Kidney glomerular epithelial cell (primary cell): ENCODE results near the gene USP6.
"Not testable (repeated sequence)": the region's sequence is repeated elsewhere in the genome, so short reads cannot be mapped to it uniquely, and the experiment has no call there.

Source experiments
- DNase-seq: peaks from one replicate; lab custom pipeline; 2025; lab: John Stamatoyannopoulos, UW

Gene USP6

DNA sequence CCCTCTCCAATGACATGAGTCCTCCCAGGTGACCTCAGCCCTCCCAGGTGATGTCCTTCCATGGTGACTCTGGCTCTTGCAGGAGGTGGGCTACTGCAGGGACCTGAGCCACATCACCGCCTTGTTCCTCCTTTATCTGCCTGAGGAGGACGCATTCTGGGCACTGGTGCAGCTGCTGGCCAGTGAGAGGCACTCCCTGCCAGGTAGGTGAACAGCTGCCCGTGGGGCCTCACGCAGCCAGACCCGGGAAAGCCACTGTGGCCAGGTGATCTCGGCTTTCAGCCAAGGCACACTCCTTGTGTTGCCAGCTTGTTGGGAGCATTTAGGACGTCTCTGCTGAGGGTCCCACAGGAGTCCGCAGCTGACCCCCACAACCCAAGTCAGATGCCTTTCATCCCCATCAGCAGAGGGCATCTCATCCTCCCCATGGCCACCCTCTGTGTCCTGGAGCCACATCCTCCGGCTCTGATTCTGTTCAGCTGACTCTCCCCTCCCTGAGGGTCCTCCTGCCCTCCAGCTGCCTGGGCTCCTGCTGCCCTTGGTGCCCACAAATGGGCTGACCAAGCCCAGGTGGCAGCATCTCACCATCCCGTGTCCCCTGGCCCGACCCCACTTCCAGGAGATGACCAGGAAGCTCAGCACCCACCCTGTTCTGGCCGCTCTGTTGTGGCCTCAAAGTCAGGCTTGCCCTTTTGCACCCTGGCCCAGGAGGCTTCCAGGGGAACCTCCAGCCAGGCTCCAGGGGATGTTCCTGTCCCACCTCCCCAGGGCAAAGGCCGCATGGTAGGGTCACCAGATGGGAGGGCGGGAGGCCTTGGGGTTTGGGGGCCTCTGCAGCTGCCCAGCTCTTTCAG lies 20.1 kb downstream of the USP6 start:
- no peak for DNase-seq

DNA sequence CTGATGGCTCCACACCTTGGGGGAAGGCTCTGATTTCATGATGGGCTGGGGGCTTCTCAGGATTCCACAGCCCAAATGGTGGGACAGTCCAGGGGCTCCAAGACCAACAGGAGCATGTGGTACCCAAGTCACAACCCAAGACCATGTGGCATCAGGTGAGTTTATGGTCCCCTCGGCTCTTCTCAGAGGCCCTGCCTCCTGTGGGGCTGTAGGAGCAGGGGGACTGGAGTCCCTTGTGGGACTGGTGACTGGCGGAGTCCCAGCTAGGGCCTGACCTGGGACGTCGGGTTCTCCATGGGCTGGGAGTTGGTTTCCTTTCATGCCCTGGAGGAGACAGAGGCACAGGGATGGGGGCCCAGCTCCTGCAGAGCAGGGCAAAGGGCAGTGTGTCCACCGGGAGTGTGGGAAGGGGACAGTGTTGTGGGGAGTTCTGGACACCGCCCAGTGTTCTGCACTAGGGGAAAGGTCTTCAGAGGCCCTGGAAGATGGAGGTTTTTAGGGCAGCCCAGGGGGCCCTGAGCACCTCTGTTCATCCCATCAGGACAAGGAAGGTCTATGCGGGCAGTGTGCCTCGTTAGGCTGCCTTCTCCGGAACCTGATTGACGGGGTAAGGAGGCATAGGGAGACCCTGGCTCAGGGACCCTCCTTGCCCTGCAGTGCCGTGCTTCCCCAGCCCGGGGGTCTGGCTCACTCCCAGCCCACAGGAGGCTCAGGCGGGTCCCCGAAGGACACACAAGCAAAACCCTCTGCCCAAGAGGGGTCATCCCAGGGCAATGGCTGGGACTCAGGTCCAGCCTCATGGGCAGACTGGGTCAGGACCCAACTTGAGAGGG lies 21.0 kb downstream of the USP6 start:
- DNase-seq = not testable (repeated sequence)

DNA sequence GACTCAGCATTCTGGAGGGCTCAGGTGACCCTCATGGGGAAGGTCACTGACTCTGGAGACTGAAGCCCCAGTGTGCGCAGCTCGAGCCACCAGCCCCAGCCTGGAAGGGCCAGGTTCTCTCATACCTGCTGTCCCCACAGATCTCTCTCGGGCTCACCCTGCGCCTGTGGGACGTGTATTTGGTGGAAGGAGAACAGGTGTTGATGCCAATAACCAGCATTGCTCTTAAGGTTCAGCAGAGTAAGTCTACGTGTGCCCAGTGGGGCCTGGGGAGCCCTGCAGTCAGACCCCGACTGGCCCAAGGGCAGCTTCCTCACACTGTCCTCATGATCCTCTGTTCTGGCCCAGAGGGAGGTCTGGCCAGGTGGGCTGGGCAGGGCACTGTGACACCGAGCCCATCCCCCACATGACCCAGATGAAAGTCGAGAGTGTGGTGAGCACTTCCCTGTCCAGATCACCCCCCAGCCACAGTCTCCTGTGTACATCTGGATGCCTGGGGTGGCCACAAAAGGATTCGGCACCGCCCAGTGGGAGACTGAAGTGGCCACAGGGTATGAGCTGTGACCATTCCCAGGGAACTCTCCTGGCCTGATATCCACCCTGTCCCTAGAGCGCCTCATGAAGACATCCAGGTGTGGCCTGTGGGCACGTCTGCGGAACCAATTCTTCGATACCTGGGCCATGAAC lies 21.8 kb downstream of the USP6 start:
- DNase-seq = not testable (repeated sequence)

DNA sequence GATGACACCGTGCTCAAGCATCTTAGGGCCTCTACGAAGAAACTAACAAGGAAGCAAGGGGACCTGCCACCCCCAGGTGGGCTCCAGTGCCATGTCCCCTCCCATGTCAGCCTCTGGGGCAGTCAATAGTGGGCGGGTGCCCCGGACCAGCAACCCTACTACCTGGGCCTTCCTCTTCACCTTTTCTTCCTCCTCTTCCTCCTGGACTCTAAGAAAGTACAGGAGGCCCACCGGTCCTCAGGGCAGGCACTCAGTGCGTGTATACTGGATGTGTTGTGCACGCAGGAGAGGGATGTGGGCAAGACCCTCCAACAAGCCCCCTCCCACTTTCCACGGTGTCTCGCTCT lies 22.3 kb downstream of the USP6 start:
- not testable (repeated sequence) for DNase-seq

DNA sequence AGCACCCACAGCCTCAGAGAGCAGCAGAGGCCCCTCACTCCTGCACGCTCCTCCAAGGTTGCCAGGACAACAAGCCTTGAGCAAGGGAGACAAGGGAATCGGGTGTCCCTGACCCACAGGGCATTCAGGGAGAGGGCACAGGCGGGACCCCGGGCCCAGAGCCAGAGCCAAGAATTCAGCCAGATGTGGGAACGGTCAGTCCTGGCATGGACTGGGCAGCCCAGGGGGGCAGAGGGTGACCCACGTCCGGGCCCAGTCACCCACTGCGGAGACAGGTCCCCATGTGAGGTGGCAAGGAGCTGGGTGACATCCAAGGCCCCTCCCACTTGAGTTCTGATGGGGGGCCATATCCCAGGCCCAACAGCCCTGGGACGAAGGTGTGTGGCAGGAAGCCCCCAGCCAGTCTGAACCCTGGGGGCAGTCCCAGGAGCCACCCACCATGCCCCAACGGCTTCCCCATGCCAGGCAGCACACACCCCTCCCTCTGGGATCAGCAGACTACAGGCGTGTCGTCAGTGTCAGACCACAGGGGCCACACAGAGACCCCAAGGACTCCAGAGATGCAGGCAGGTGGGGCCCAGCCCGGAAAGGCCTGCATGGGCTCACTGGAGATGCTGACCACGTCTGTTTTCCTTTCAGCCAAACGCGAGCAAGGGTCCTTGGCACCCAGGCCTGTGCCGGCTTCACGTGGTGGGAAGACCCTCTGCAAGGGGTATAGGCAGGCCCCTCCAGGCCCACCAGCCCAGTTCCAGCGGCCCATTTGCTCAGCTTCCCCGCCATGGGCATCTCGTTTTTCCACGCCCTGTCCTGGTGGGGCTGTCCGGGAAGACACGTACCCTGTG lies 23.0 kb downstream of the USP6 start:
- no peak for DNase-seq

DNA sequence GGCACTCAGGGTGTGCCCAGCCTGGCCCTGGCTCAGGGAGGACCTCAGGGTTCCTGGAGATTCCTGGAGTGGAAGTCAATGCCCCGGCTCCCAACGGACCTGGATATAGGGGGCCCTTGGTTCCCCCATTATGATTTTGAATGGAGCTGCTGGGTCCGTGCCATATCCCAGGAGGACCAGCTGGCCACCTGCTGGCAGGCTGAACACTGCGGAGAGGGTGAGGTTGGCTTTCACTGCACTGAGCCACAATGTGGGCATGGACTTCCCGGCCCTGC lies 23.6 kb downstream of the USP6 start:
- no peak for DNase-seq

DNA sequence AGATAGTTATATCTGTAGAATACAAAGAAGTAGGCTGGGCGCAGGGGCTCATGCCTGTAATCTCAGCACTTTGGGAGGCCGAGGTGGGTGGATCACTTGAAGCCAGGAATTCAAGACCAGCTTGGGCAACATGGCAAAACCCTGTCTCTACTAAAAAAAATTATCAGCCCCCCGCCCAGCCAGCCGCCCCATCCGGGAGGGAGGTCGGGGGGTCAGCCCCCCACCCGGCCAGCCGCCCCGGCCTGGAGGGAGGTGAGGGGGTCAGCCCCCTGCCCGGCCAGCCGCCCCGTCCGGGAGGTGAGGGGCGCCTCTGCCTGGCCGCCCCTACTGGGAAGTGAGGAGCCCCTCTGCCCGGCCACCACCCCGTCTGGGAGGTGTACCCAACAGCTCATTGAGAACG lies 27.0 kb downstream of the USP6 start:
- not testable (repeated sequence) for DNase-seq

DNA sequence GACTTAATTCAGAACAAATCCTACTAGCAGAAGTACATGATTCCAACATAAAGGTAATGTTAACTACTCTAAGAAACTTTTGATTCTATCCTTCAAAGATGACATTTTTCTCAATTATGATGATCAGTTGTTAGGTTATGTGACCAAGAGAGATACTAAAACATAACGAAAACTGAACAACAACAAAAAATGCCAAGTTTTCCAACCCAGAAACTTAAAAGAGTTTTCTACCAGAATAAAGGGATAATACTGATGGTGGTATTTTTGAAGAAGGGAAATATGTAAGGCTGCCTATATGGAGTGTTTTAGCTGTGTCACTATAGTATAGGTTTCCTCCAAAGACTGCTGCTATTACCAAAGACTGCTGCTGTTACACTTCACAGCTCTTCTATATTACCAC lies 30.3 kb downstream of the USP6 start:
- not testable (repeated sequence) for DNase-seq

DNA sequence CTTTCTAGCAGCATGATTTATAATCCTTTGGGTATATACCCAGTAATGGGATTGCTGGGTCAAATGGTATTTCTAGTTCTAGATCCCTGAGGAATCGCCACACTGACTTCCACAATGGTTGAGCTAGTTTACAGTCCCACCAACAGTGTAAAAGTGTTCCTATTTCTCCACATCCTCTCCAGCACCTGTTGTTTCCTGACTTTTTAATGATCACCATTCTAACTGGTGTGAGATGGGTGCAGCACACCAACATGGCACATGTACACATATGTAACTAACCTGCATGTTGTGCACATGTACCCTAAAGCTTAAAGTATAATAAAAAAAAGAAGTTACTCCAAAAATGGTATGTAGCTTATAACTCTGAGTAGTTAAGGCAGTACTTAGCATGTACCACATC lies 44.9 kb downstream of the USP6 start:
- DNase-seq = not testable (repeated sequence)

DNA sequence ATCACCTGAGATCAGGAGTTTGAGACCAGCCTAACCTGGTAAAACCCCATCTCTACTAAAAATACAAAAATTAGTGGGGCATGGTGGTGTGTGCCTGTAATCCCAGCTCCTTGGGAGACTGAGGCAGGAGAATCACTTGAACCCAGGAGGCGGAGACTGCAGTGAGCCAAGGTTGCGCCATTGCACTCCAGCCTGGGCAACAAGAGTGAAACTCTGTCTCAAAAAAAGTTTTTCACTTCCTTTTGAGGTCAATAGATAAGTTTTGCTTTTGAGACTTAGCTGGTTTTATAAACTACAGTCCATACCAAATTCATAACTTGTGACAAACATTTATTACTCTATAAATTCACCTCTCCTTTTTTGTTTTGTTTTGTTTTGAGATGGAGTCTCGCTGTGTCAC lies 46.0 kb downstream of the USP6 start:
- DNase-seq = not testable (repeated sequence)

DNA sequence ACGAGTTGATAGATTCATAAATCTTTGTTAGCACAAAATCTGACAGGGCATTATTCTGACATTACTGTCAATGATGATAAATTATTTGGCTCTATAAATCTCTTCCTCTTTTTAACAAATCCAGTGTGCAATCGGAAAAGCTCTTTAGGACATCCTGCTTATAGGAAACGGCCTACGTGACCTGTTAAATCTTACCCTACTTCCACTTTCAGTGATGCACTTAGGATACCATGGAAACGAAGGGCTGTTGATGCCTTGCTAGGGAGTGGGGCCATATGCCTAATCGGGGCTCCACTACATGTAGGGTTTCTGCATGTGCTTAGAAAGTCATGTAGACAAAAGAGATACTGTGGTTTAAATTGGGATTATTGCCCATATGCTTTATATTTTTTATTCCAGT lies 48.6 kb downstream of the USP6 start:
- no peak for DNase-seq

DNA sequence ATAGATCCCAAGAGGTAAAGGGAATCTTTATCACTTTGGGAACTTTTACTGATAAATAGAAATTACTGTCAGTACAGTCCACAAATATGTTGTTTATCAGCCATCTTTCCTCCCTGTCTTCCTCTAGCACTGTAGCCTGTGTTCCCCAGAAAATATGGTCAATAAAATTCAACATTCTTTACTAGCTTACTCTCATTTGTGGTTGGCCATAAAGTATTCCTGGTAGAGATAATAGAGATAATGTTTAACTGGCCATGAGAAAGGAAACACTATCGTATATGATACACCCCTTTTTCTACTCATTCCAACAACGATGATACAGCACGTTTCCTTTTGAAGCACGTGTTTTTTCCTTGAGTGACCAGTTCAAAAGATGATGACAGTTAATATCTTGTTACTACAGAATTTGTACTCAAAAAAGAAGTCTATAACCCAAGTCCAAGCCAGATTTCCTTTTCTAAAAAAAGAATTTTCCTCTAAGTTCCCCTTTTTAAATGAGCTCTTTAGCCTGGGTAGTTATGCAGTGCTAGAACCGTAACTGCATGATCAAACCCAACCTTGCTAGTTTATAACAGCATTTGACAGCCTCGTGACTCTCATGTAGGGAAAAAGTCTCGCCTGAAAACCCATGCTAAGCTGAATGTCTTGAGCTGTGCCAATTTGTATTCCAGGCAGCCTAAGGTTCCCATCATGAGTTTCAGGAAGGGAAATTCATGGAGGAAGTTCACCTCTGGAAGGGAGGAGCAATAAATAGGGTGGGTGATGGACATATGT lies 50.1 kb downstream of the USP6 start:
- DNase-seq = peak; percentile 12

DNA sequence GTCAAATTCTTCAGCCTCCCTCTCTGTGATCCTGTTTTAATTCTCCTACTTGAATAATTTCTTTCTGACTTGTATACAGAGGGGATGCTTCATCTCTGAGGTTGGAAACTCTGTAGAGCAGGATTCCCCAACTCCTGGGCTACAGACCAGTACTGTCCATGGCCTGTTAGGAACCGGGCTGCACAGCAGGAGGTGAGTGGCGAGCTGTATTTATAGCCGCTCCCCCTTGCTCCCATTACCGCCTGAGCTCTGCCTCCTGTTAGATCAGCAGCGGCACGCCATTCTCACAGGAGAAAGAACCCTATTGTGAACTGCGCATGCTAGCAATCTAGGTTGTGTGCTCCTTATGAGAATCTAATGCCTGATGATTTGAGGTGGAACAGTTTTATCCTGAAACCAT lies 59.2 kb downstream of the USP6 start:
- DNase-seq = not testable (repeated sequence)

DNA sequence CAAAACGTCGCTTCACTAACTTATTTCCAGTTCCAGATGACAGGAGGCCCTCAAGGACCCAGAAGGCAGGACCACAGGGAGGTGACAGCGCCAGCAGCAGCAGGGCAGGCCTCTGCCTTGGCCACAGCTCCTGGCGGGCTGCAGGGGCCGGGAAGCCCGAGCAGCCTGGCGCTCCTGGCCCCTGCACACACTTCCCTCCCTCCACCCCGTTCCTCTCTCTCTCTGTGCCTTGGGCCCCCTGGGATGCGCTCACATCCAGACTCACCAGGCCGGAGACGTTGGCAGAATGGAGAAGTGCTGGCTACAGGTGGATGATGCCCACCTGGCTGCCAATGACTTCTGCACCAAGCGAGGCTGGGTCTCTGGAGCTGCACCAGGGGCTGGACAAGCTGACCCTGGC lies 63.2 kb downstream of the USP6 start:
- DNase-seq = no peak

DNA sequence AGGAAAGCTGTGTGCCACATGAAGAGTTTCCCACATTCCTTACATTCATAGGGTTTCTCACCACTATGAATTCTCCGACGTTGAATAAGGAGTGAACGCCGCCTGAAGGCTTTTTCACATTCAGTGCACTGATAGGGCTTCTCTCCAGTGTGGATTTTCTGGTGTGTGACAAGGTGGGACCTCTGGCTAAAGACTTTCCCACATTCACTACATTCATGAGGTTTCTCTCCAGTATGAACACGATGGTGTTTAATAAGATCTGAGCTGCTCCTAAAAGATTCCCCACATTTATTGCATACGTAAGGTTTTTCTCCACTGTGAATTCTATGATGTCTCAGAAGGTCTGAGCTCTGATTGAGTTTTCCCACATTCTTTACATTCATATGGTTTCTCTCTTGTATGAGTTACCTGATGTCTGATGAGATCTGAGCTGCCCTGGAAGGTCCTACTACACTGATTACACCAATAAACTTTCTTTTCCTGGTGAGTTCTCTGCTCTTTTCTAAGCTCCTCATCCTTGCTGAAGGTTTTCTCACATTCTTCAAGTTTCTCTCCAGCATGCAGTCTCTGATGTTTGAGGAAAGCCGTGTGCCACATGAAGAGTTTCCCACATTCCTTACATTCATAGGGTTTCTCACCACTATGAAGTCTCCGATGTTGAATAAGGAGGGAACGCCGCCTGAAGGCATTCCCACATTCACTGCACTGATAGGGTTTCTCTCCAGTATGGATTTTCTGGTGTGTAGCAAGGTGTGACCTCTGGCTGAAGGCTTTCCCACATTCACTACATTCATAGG lies 65.9 kb downstream of the USP6 start:
- no peak for DNase-seq

DNA sequence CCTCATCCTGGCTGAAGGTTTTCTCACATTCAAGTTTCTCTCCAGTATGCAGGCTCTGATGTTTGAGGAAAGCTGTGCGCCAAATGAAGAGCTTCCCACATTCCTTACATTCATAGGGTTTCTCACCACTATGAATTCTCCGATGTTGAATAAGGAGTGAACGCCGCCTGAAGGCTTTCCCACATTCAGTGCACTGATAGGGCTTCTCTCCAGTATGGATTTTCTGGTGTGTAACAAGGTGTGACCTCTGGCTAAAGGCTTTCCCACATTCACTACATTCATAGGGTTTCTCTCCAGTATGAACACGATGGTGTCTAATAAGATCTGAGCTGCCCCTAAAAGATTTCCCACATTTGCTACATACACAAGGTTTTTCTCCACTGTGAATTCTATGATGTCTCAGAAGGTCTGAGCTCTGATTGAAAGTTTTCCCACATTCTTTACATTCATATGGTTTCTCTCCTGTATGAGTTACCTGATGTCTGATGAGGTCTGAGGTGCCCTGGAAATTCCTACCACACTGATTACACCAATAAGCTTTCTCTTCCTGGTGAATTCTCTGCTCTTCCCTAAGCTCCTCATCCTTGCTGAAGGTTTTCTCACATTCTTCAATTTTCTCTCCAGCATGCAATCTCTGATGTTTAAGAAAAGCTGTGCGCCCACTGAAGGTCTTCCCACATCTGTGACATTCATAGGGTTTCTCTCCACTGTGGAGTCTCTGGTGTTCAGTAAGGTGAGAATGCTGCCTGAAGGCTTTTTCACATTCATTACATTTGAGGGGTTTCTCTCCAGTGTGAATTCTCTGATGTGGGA lies 67.0 kb downstream of the USP6 start:
- DNase-seq = no peak

DNA sequence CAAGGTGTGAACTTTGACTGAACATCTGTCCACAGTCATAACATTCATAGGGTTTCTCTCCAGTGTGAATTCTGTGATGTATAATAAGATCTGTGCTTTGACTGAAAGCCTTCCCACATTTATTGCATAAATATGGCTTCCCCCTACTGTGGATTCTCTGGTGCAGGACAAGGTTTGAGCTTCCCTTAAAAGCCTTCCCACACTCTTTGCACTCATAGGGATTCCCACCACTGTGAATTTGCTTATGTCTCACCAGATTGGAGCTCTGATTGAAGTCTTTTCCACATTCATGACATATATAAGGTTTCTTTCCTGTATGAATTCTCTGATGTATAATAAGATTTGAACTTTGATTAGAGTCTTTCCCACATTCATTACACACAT lies 67.6 kb downstream of the USP6 start:
- no peak for DNase-seq

DNA sequence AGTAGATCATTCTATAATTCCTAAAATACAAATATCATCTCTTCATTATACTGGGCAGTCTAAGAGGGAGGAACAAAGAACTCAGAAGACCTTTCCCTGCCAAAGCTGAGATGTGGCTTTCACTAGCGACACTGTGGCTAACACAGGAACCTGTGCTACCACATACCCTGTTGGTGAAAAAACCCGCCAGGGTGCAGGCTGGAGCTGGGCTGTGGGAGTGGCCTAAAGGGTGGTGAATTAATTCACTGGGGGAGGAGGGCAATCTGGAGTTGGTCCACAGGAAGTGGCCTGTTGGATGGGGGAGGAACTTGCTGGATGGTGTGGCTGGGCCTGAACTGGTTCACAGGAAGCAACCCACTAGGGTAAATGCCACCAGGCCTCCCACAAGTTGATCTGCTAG lies 68.5 kb downstream of the USP6 start:
- DNase-seq = no peak

DNA sequence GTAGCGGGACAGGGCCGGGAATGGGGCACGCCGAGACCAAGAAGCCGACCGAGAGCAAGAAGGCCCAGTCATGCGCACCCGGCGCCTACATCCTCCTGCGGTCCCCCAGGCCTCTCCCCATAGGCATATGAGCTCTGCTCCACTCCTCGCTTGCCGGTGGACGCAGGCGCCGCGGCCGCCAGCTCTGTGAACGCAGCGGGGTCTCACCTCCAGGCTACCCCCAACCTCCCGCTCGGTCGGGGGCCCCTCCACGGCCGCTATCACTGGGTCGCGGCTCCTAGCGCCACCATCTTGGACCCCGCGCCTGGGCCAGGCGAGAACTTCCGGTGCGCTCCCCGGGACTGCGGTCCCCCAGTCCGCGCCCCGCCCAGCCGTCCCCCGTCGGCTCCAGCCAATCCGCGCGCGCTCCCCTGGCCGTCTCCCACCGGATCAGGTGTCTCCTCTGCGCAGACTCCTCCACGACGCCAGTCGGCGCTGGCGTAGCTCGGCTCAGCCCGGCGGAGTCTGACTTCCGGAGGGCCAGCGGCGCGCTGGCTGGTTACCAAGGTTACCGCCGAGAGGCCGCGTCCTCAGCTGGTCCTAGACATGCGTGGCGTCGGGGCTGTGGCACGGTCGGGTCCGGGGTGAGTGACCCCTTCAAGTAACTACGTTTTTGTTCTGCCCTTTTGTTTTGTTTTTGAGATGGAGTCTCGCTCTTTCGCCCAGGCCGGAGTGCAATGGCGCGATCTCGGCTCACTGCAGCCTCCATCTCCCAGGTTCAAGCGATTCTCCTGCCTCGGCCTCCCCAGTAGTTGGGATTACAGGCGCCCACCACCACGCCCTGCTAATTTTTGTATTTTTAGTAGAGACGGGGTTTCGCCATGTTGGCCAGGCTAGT lies 75.9 kb downstream of the USP6 start, which contains the start of gene ZNF594:
Gene ZNF594 (minus strand): TSS at position 328 of the 877 bp plus-strand sequence. CDS start 7,612 bp downstream, outside the sequence.
- peak; percentile 93 for DNase-seq
